Type B pancreatic cell (in vitro differentiated cells): Measurements from ENCODE around the gene PARD3B. TPM values are rescaled to one million over a fixed set of nuclear protein-coding genes. Genes with fewer than 3 reads are reported as not detected.

Source experiments
- DNase-seq: peaks from one replicate; pipeline ENCODE4 v3.0.0; 2021; ENCODE audit warnings: mixed read lengths; ENCODE audit not compliant: unreplicated experiment; ENCODE audit errors: extremely low spot score
- H3K27ac Mint-ChIP-seq: 2 replicates; pipeline ENCODE4 v1.8.0; 2021; ENCODE audit warnings: mild to moderate bottlenecking, mixed read lengths
- H3K27me3 Mint-ChIP-seq: 2 replicates; pipeline ENCODE4 v1.8.0; 2021; ENCODE audit warnings: mixed read lengths
- H3K36me3 Mint-ChIP-seq: 2 replicates; pipeline ENCODE4 v1.8.0; 2021; ENCODE audit warnings: mixed read lengths
- H3K4me1 Mint-ChIP-seq: one replicate; pipeline ENCODE4 v1.8.0; 2021; ENCODE audit warnings: mixed read lengths; ENCODE audit not compliant: unreplicated experiment
- H3K4me3 Mint-ChIP-seq: 2 replicates; pipeline ENCODE4 v1.8.0; 2021; ENCODE audit warnings: mild to moderate bottlenecking, mixed read lengths
- H3K9me3 Mint-ChIP-seq: 2 replicates; pipeline ENCODE4 v1.8.0; 2021; ENCODE audit warnings: mixed read lengths
- CTCF ChIP-seq: fragments of 200-600 bp; sonication (generic); conservative IDR thresholded peaks from 2 replicates; pipeline ENCODE4 v1.5.0; 2021; ENCODE audit warnings: antibody characterized with exemption, mild to moderate bottlenecking
- total RNA-seq: library from RNA; stranded (reverse); gene quantifications from 2 replicates; pipeline ENCODE4 v1.2.1, GENCODE V29; 2021; ENCODE audit warnings: low replicate concordance

Gene PARD3B
- total RNA-seq, 1 donor from 2014 or later, result 15.9 TPM

- Mint-ChIP-seq H3K9me3 (peaks cover 4% of the 10 kb centered on the region), H3K27ac (no peak overlapping the region), H3K27me3 (no peaks in the 10 kb centered on the region), H3K36me3 (no peaks in the 10 kb centered on the region), H3K4me3 (no peak overlapping the region), H3K4me1 (no peaks in the 10 kb centered on the region)
- no peak for DNase-seq
- no peak for TF ChIP-seq CTCF
Measured at GRCh38 chr2:204571041-204571440, 25.8 kb downstream of the PARD3B start.

- Mint-ChIP-seq H3K27ac (no peak overlapping the region), H3K36me3 (no peaks in the 10 kb centered on the region), H3K4me3 (no peak overlapping the region), H3K4me1 (no peaks in the 10 kb centered on the region), H3K27me3 (no peaks in the 10 kb centered on the region), H3K9me3 (peaks cover 4% of the 10 kb centered on the region)
- no peak for DNase-seq
- TF ChIP-seq CTCF, result no peak
Measured at GRCh38 chr2:204571911-204572310, 26.6 kb downstream of the PARD3B start.

GRCh38 chr2:204573221-204573620 lies 27.9 kb downstream of the PARD3B start:
- Mint-ChIP-seq H3K4me1 (no peaks in the 10 kb centered on the region), H3K27me3 (no peaks in the 10 kb centered on the region), H3K27ac (no peak overlapping the region), H3K9me3 (peaks cover 4% of the 10 kb centered on the region), H3K4me3 (no peak overlapping the region), H3K36me3 (no peaks in the 10 kb centered on the region)
- DNase-seq, result no peak
- TF ChIP-seq CTCF, result no peak

GRCh38 chr2:204574486-204574885 lies 29.2 kb downstream of the PARD3B start:
- H3K9me3 Mint-ChIP-seq, result peaks cover 9% of the 10 kb centered on the region
- H3K4me3 Mint-ChIP-seq, result no peak overlapping the region
- no peak for TF ChIP-seq CTCF
- H3K27me3 Mint-ChIP-seq, result no peaks in the 10 kb centered on the region
- DNase-seq, result no peak
- no peaks in the 10 kb centered on the region for H3K36me3 Mint-ChIP-seq
- H3K27ac Mint-ChIP-seq, result no peak overlapping the region
- H3K4me1 Mint-ChIP-seq, result peaks cover 4% of the 10 kb centered on the region

GRCh38 chr2:204575463-204575862 lies 30.2 kb downstream of the PARD3B start:
- H3K27me3 Mint-ChIP-seq, result no peaks in the 10 kb centered on the region
- TF ChIP-seq CTCF, result no peak
- no peak overlapping the region for H3K4me3 Mint-ChIP-seq
- H3K27ac Mint-ChIP-seq, result no peak overlapping the region
- peaks cover 9% of the 10 kb centered on the region for H3K9me3 Mint-ChIP-seq
- peaks cover 4% of the 10 kb centered on the region for H3K4me1 Mint-ChIP-seq
- H3K36me3 Mint-ChIP-seq, result no peaks in the 10 kb centered on the region
- DNase-seq, result no peak

- H3K36me3 Mint-ChIP-seq, result no peaks in the 10 kb centered on the region
- H3K27ac Mint-ChIP-seq, result no peak overlapping the region
- DNase-seq, result no peak
- TF ChIP-seq CTCF, result no peak
- peaks cover 9% of the 10 kb centered on the region for H3K9me3 Mint-ChIP-seq
- no peaks in the 10 kb centered on the region for H3K27me3 Mint-ChIP-seq
- H3K4me1 Mint-ChIP-seq, result peaks cover 4% of the 10 kb centered on the region
- H3K4me3 Mint-ChIP-seq, result no peak overlapping the region
Measured at GRCh38 chr2:204576362-204576979, 31.2 kb downstream of the PARD3B start.
